GM19468 (cell line): ENCODE measurements around the gene SLC35B1.
"Not testable (repeated sequence)": the region's sequence is repeated elsewhere in the genome, so short reads cannot be mapped to it uniquely, and the experiment has no call there.

ENCODE experiments used
- ATAC-seq: cut with Tn5 transposase; IDR thresholded peaks from one replicate; pipeline ENCODE4 v1.9.1; 2021; ENCODE audit warnings: mild to moderate bottlenecking, moderate library complexity, moderate number of reproducible peaks; ENCODE audit not compliant: unreplicated experiment; ENCODE audit errors: extremely low read depth

Gene SLC35B1

DNA sequence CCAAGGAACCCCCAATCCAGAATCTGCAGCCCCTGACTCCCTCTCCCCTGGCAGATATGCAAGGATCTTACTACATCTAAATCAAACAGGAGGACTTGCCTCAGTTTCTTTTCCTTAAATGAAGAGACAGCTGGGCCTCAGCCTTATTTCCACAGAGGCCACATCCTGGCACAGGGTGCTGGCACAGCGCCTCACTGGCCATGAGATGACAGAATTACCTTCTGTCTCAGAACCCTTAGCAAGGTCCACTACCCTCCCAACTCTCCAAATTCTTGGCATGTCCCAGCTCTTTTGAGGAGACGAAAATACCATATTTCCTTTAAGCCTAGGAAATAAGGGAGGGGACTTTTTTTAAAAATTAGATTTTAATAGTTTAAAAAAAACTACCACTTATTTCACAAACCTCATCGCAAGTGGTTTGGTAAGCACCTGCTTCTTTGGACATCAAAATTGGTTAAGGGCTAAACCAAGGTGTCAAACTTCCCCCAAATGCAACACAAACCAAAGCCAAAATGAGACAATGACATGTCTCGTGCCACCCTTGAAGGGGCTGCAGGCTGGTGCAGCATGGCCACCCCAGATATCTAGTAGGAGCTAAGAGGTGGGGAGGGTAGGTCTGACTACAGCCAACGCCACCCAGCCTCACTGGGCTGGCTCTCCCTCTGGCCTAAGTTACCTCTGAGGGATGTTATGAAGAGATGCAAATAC lies 30.8 kb upstream of the SLC35B1 start:
- ATAC-seq, result no peak

GRCh38 chr17:49734515-49735490 lies 27.0 kb upstream of the SLC35B1 start:
- ATAC-seq, result no peak

DNA sequence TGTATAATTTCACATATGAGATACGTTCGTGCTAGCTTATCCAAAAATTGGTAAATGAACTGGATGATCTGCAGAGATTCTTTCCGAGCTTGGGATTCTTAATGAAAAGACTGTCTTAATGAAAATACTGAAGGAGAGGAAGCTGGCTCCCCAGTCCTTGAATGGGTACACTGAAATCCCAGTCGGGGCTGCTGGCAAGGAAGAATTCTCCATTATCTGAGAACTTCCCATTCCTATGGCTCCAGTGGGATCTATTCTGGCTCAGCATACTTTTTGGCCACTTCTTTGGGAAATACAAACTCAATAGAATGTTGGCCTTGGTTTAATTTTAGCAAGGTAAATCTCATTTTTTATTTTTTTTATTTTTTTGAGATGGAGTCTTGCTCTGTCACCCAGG lies 23.7 kb upstream of the SLC35B1 start:
- ATAC-seq, result no peak

- no peak for ATAC-seq
Observed at GRCh38 chr17:49730785-49731434, 23.1 kb upstream of the SLC35B1 start.

DNA sequence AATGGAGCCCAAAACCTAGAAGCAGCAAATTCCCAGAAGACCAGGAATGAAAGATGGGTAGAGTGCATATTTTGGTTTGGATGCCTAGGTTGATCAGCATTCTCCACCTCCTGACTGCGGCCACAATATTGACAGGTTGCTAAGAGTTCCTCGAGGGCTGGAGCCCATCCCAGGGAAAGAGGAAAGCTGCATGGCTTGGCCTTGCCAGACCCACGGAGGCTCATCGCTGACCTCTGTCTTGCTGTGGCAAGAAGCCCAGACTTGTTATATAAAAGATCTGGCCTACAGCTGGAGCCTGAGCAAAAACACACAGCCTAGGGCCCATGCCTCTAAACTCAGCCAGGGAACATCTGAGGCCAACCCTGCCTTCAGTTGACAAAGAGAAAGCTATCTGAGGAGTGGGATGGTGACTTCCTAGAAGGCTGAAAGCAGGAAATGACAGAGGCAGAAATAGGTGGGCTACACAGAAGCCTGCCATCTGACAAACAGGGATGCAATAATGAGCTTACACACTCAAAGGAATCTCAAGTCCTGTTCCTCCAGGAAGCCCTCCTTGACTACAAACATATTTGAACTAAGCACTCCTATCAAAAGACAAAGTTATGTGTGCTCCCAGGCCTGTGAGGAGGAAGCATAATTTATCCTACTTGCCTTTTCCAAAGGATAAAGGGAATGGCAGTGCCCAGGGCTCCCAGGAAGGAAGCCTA lies 22.5 kb upstream of the SLC35B1 start:
- no peak for ATAC-seq

DNA sequence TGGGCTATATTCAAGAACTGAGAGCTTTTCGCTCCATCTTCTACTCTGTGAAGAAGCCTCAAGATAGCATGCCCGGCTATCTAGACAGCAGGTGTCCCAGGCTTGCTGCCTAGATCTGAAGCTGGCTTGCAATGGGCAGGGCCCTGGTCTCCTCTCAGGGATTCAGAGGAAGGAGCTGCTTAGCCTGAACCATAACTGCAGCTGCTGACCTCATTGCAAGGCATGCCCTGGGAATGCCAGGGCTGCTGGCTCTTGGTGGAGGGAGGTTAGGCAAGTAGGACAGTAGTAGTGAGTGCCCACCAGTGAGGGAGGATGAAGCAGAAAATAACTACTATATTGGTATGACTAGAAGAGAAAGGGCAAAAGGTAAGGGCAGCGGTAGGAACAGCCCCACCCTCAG lies 21.3 kb upstream of the SLC35B1 start:
- no peak for ATAC-seq

GRCh38 chr17:49728425-49728824 lies 20.7 kb upstream of the SLC35B1 start:
- ATAC-seq, result no peak

GRCh38 chr17:49727380-49727779 lies 19.6 kb upstream of the SLC35B1 start:
- ATAC-seq, result no peak

DNA sequence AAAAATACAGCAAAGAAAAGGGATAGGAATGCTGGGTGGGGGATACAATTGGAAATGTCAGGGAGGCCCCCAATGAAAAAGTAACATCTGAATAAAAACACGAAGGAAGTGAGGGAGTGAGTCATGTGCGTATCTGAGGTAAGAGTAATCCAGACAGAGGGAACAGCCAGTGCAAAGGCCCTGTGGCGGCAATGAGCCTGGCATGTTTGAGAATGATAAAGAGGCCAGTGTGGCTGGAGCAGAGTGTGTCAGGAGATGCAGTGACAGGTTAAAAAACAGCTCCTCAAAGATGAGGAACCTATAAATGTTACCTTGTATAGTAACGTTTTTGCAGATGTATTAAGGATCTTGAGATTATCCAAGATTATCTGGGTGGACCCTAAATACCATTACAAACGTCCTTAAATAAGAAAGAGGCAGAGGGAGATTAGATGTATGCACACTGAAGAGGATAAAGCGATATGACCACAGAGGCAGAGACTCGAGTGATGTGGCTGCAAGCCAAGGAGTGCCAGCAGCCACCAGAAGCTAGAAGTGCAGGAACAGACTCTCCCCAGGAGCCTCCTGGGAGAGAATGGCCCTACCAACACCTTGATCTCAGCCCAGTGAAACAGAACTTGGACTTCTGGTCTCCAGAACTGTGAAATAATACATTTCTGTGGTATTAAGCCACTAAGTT lies 17.8 kb upstream of the SLC35B1 start:
- ATAC-seq, result no peak

DNA sequence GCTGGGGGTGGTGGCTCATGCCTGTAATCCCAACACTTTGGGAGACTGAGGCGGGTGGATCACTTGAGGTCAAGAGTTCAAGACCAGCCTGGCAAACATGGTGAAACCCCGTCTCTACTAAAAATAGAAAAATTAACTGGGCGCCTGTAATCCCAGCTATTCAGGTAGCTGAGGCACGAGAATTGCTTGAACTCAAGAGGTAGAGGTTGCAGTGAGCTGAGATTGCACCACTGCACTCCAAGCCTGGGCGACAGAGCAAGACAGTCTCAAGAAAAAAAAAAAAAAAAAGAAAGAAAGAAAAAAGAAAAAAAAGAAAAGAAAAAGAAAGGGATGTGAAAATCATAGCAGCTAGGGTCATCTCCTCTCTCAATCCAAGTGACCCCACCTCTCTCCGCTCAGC lies 16.8 kb upstream of the SLC35B1 start:
- ATAC-seq, result not testable (repeated sequence)

DNA sequence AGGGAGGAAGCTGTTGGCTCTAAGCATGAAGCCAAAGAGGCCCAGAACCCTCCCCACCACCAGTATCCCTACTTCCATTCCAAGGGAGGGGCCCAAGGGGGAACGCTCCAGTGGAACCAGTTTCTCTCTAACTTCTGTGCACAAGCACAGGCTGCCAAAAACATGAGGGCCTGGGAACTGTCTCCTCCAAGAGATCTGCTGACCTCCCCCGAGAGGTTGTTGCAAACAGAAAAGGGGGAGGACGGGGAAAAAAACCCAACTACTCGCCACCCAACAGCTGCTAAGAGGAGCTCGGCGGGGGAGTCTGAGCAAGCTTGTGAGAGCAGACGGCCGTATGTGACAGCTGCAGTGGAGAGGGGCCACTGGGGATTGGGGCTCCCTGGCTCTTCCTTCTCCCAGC lies 15.7 kb upstream of the SLC35B1 start:
- no peak for ATAC-seq

- no peak for ATAC-seq
Observed at GRCh38 chr17:49722066-49722465, 14.3 kb upstream of the SLC35B1 start.

GRCh38 chr17:49717371-49717861 lies 9.7 kb upstream of the SLC35B1 start:
- no peak for ATAC-seq

DNA sequence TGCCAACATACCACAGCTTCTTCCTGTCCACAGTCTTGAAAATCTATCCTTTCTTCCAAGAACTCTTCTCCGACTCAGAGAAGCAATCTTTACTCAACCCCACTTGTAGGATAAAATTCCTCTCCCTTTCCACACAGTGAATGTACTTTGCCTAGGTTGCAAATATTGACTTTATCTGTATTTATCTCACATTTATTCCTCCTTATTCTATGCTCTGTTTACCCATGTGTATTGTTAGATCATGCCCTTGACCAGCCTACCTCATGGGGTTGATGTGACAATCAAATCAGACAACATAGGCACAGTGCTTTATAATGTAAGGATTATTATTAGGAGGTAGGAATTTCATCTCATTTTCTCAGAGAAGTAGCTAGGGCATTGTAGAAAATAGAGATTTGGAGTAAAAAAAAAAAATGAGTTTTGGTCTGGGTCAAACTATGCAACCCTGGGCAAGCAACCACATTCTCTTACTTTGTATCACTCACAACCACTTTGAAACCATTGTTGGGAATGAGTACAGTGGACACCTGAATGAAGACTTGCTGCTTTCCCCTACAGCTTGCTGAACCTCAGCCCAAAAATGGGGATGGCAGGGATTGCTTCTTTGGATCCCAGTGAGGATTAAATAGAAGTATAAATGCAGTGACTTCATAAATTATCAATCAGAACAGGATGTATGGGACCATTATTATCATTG lies 9.1 kb upstream of the SLC35B1 start:
- ATAC-seq, result no peak

DNA sequence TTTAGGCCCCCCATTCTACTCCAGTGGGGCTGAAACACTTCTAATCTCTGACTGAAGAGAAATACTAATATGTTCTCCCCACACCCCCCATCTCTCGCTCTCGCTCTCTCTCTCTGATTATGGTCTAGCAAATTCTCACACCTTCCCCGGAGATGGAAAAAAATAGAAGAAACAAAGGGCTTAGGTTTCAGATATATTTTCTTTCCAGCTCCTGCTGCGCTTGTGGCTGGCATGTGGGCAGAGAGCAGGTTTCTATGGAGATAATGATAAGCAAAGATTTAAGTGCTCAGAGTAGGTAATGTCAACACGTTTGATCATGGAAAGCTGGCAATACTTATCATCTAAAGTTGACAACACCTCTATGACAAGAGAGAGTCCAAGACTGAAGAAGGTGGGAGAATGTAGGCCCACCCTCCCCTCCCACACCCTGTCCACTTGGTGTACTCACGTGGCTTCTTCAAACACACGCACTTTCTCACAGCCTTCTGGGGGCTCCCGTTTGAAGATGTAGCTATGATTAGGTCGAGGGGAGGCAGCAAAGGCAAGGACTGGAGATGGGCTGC lies 8.0 kb upstream of the SLC35B1 start:
- ATAC-seq, result no peak

- no peak for ATAC-seq
Observed at GRCh38 chr17:49715216-49715615, 7.5 kb upstream of the SLC35B1 start.

- ATAC-seq, result no peak
Observed at GRCh38 chr17:49708515-49709183, 885 bp upstream of the SLC35B1 start.

DNA sequence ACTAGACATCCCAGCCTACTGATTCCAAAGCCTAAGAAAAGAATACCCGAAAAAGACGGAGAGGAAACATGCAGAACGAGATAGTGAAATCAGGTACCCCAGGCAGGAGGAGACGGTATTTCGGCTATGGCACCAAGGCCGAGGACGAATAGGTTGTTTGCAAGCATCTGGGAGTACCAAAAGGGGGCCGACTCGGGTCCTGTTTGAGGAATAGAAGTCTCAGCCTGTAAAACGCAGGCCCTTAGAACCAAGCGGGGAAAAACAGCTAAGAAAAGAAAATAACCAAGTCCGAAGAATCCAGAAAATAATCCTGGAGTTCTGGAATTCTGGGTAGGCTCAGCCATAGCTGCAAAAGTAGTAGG lies 537 bp downstream of the SLC35B1 start:
- no peak for ATAC-seq
